ENCODE results near the gene LRCH3.

GRCh38 chr3:197775317-197775716, 15.7 kb upstream of the LRCH3 start:
- TF ChIP-seq POLR2AphosphoS5 (IDR thresholded peaks at IDR 0.05; ENCODE audit: borderline replicate concordance, low read depth, low read length) (no peak), FOXP2 (optimal IDR thresholded peaks at IDR 0.05; ENCODE audit: control extremely low read depth, extremely low read length, insufficient read depth) (no peak)
